H1 (cell line): ENCODE data around the gene FGD5.

Experiments
- BACH1 ChIP-seq: IDR thresholded peaks from 2 replicates; pipeline ENCODE4 v1.6.1; 2012; ENCODE audit warnings: low read length, improper control_type of control experiment
- EGR1 ChIP-seq: IDR thresholded peaks from 2 replicates; pipeline ENCODE4 v1.6.1; 2011; ENCODE audit warnings: low read depth, low read length, borderline replicate concordance
- EP300 ChIP-seq, 2 experiments: IDR thresholded peaks; 1 replicate in 1 of 2; 2 replicates in 1 of 2; pipeline ENCODE4 v1.6.1; 2011 to 2012; ENCODE audit warnings: low read depth in 2 of 2, low read length in 2 of 2, mild to moderate bottlenecking in 2 of 2, borderline replicate concordance in 1 of 2, inconsistent platforms in 1 of 2, moderate library complexity in 1 of 2
- FOSL1 ChIP-seq: IDR thresholded peaks from 2 replicates; pipeline ENCODE4 v1.6.1; 2011; ENCODE audit warnings: mild to moderate bottlenecking, low read depth, low read length, moderate library complexity; ENCODE audit not compliant: insufficient read depth
- HDAC2 ChIP-seq, 2 experiments: fragments of 300-600 bp in 1 of 2; sonication (generic) in 1 of 2; IDR thresholded peaks; 2 replicates each; pipeline ENCODE4 v1.6.1; 2011 to 2012; ENCODE audit warnings: low read depth in 2 of 2, low read length in 2 of 2, mild to moderate bottlenecking in 2 of 2, moderate library complexity in 2 of 2, borderline replicate concordance in 1 of 2, inconsistent platforms in 1 of 2
- KDM1A ChIP-seq: fragments of 200-600, 300-600 bp; sonication (generic); IDR thresholded peaks from 2 replicates; pipeline ENCODE4 v1.7.1; 2016; ENCODE audit warnings: mild to moderate bottlenecking, low read length, borderline replicate concordance
- RBBP5 ChIP-seq: IDR thresholded peaks from 2 replicates; pipeline ENCODE4 v1.7.1; 2012; ENCODE audit warnings: low read depth, mild to moderate bottlenecking, inconsistent platforms, low read length, moderate library complexity, borderline replicate concordance
- SP1 ChIP-seq: IDR thresholded peaks from 2 replicates; pipeline ENCODE4 v1.6.1; 2011; ENCODE audit warnings: low read depth, low read length
- SRF ChIP-seq: IDR thresholded peaks from 2 replicates; pipeline ENCODE4 v1.6.1; 2011; ENCODE audit warnings: mild to moderate bottlenecking, low read depth, low read length, moderate library complexity
- TF ChIP-seq, protein P1 (sequence below), 3 experiments: IDR thresholded peaks; 1 replicate in 2 of 3; 2 replicates in 1 of 3; pipeline versions ENCODE4 v1.5.1 to v1.6.1; 2011; ENCODE audit warnings: low read length in 3 of 3, mild to moderate bottlenecking in 3 of 3, inconsistent platforms in 2 of 3, low read depth in 1 of 3, moderate library complexity in 1 of 3; ENCODE audit not compliant: insufficient read depth in 1 of 3; ENCODE audit errors: control extremely low read depth in 1 of 3

DNA sequence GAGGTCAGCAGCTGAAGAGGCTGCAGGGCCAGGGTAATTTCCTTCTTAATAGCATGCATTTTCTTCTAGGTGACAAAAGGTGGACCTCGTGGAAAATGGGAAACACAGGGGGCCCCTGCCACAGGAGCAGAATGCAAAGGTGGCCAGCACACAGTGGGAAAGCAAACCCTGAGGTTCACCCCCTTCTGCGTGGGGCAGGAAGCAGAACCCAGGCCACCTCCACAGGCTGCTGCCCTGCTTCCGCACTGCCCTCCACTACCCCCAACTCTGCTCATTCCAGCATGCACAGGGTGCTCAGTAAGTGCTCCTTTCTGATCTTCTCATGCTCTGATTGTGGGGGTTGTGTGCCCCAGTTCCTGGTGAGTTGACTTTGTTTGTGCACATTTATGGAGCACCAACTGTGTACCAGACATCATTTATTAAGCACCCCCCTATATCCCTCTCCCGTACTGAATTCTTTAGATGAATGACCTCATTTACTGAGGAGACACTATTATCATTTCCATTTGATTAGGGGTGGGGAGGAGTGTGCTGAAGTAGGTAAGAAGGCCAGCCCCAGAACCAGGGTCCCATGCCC lies 12.7 kb upstream of the FGD5 start:
- TF ChIP-seq RBBP5 (no peak), HDAC2 (IDR thresholded peaks at IDR 0.05; ENCODE audit: borderline replicate concordance in 1 of 2, low read depth in 2 of 2, low read length in 2 of 2) (no peak), FOSL1 (no peak), EP300 (IDR thresholded peaks at IDR 0.05; ENCODE audit: borderline replicate concordance in 1 of 2, low read depth in 2 of 2, low read length in 2 of 2) (no peak), SP1 (no peak), KDM1A (no peak), SRF (no peak), BACH1 (no peak), EGR1 (no peak)
- TF ChIP-seq, protein P1, sequence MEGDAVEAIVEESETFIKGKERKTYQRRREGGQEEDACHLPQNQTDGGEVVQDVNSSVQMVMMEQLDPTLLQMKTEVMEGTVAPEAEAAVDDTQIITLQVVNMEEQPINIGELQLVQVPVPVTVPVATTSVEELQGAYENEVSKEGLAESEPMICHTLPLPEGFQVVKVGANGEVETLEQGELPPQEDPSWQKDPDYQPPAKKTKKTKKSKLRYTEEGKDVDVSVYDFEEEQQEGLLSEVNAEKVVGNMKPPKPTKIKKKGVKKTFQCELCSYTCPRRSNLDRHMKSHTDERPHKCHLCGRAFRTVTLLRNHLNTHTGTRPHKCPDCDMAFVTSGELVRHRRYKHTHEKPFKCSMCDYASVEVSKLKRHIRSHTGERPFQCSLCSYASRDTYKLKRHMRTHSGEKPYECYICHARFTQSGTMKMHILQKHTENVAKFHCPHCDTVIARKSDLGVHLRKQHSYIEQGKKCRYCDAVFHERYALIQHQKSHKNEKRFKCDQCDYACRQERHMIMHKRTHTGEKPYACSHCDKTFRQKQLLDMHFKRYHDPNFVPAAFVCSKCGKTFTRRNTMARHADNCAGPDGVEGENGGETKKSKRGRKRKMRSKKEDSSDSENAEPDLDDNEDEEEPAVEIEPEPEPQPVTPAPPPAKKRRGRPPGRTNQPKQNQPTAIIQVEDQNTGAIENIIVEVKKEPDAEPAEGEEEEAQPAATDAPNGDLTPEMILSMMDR (IDR thresholded peaks at IDR 0.05; ENCODE audit: control extremely low read depth in 1 of 3, insufficient read depth in 1 of 3, low read depth in 1 of 3, low read length in 3 of 3) = no peak
